Ecto neural progenitor cell (in vitro differentiated cells): Measurements from ENCODE around the gene OTUD1.

Experiments used
- DNase-seq: peaks from one replicate; pipeline ENCODE4 v3.0.0-alpha.2; 2018; ENCODE audit warnings: low spot score

Gene OTUD1

GRCh38 chr10:23467548-23467947, 28.7 kb downstream of the OTUD1 start:
- DNase-seq: no peak

- no peak for DNase-seq
Measured at GRCh38 chr10:23469596-23470237, 30.8 kb downstream of the OTUD1 start.

- DNase-seq: no peak
Measured at GRCh38 chr10:23472181-23472580, 33.3 kb downstream of the OTUD1 start.

- DNase-seq: no peak
Measured at GRCh38 chr10:23474081-23474480, 35.2 kb downstream of the OTUD1 start.

- no peak for DNase-seq
Measured at GRCh38 chr10:23474626-23475025, 35.8 kb downstream of the OTUD1 start.

- no peak for DNase-seq
Measured at GRCh38 chr10:23478570-23478969, 39.7 kb downstream of the OTUD1 start.

- no peak for DNase-seq
Measured at GRCh38 chr10:23479798-23480473, 41.1 kb downstream of the OTUD1 start.

GRCh38 chr10:23481363-23481961, 42.6 kb downstream of the OTUD1 start:
- no peak for DNase-seq

- no peak for DNase-seq
Measured at GRCh38 chr10:23490115-23490514, 51.2 kb downstream of the OTUD1 start.
